Prostate gland (tissue), 2 donors: Measurements from ENCODE around the gene RNF225. TPM values are rescaled to one million over a fixed set of nuclear protein-coding genes. Genes with fewer than 3 reads are reported as not detected.

ENCODE experiments used
- DNase-seq: peaks from one replicate; pipeline ENCODE4 v3.0.0-alpha.2; 2019; ENCODE audit warnings: low spot score
- H3K27ac ChIP-seq, 2 donors: fragments of 200-600 bp; sonication (generic); 2 replicates each; pipeline ENCODE4 v1.5.1; 2017 to 2019
- H3K27me3 ChIP-seq: fragments of 200-600 bp; sonication (generic); replicated peaks from 2 replicates; pipeline ENCODE4 v1.5.1; 2019; ENCODE audit not compliant: insufficient read depth
- H3K36me3 ChIP-seq, 2 donors: fragments of 200-600 bp; sonication (generic); 1 replicate in 1 of 2; 2 replicates in 1 of 2; pipeline versions ENCODE4 v1.5.1 to v1.8.1; 2017 to 2019
- H3K4me1 ChIP-seq: fragments of 200-600 bp; sonication (generic); replicated peaks from 2 replicates; pipeline ENCODE4 v1.5.1; 2019
- H3K4me3 ChIP-seq, 2 donors: fragments of 200-600 bp; sonication (generic); 2 replicates each; pipeline ENCODE4 v1.5.1; 2017 to 2019
- H3K9me3 ChIP-seq: fragments of 200-600 bp; sonication (generic); 2 replicates; pipeline ENCODE4 v1.5.1; 2017
- CTCF ChIP-seq, 4 experiments: fragments of 200-600 bp in 2 of 4; fragments of 450-650 bp in 2 of 4; sonication (generic) in 2 of 4; IDR thresholded peaks; 1 replicate in 3 of 4; 2 replicates in 1 of 4; pipeline ENCODE4 v1.5.1; 2016 to 2019; ENCODE audit warnings: antibody characterized with exemption in 4 of 4, mild to moderate bottlenecking in 2 of 4, moderate library complexity in 2 of 4
- POLR2A ChIP-seq: fragments of 450-650 bp; IDR thresholded peaks from one replicate; pipeline ENCODE4 v1.6.1; 2016; ENCODE audit warnings: antibody characterized with exemption, mild to moderate bottlenecking
- POLR2AphosphoS5 ChIP-seq: sonication (generic); formaldehyde crosslinking; IDR thresholded peaks from one replicate; pipeline ENCODE4 v1.6.1; 2017; ENCODE audit warnings: antibody characterized with exemption
- WGBS: methylation state at CpG from one replicate; pipeline ENCODE4 v1.1.5; 2018; 5-methylcytosine and 5-hydroxymethylcytosine counted together
- intact Hi-C: fragments of 100-400 bp; cut with DNase I; formaldehyde crosslinking; loops from one replicate; pipeline ENCODE4 v1.14.2; 2022
- total RNA-seq, 2 donors: library from RNA; depleted of rRNA; stranded (reverse); fragments of >200 nt; gene quantifications; one replicate each; pipeline ENCODE4 v1.1.0, GENCODE V29; 2016

The RNF225 gene
- total RNA-seq, 2 donors from 2014 or later = 0.62 to 7.0 TPM

DNA sequence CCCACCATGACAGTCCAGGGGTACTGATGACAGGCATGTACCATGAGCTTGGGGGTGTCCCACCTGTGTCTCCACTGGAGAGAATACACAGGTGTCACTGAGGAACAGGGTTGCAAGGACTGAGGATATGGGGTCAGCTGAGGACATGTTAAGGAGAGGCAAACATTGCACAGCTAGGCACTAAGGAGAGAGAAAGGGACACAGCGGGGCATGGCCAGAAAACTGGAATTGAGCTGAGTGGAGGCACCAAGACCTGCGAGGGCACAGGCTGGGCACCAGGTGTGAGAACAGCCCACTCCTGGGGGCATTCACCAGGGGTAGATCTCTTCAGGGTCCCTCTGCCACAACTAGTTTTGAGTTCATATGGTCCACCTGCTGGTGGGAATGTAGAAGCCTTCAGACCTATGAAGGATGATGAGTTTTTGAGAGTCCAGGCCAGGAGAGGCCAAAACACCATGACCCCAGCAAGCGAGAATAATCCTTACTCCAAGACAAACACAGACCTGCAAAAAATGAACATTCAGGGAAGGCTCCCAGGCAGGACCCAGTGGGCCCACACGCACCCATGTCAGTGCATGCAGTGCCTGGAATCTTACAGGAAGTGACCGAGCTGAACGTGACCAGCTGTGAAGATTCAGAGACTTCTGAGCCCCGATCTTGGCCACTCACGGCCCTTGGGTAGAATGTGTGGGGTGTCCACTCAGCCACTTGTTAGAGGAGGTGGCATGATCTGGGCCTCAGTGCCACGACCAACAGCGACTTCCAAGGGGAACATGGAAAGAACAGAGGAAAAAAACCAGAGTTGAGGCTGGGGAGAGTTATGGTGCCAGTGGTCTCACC is 11.6 kb downstream of the RNF225 start:
- H3K9me3 ChIP-seq = no peaks in the 10 kb centered on the region
- H3K27me3 ChIP-seq = no peaks in the 10 kb centered on the region
- WGBS = 53% methylated on average over 10 of the region's 10 CpGs
- TF ChIP-seq CTCF (IDR thresholded peaks at IDR 0.05) = peak in 2 of 4 experiments; percentile 9 to 30
- no peak for TF ChIP-seq POLR2A
- peak overlapping the region; percentile 82 to 84 for H3K27ac ChIP-seq
- DNase-seq = no peak
- no peaks in the 10 kb centered on the region for H3K36me3 ChIP-seq
- intact Hi-C loops = no loop called here
- peak overlapping the region in 1 of 2 donors; percentile 93 for H3K4me3 ChIP-seq
- H3K4me1 ChIP-seq = peaks cover 7% of the 10 kb centered on the region

- Histone ChIP-seq H3K9me3 (no peaks in the 10 kb centered on the region), H3K27me3 (no peaks in the 10 kb centered on the region), H3K27ac (peak overlapping the region; percentile 82 to 84), H3K4me1 (peaks cover 7% of the 10 kb centered on the region), H3K4me3 (peak overlapping the region; percentile 93 to 98), H3K36me3 (no peaks in the 10 kb centered on the region)
- WGBS = 15% methylated on average over 22 of the region's 22 CpGs
- no peak for DNase-seq
- intact Hi-C loops = loop anchor here (2.0 kb wide), 1 partner anchor 33 kb away; the partner anchor contains the start of gene ZNF132
- TF ChIP-seq CTCF (IDR thresholded peaks at IDR 0.05) (no peak), POLR2A (no peak), POLR2AphosphoS5 (no peak)
These were observed 12.2 kb downstream of the RNF225 start for GRCh38 chr19:58407658-58408151.

GRCh38 chr19:58408152-58409009 is 12.9 kb downstream of the RNF225 start, which contains the start of gene ZNF584:
Gene ZNF584 (plus strand): TSS chr19:58408649. CDS start chr19:58409148, 499 bp downstream.
- intact Hi-C loops = loop anchor here (2.0 kb wide), 1 partner anchor 32 kb away; the partner anchor contains the start of gene ZNF132
- TF ChIP-seq CTCF (IDR thresholded peaks at IDR 0.05) (peak in 1 of 4 experiments; percentile 3), POLR2AphosphoS5 (peak; percentile 98), POLR2A (peak; percentile 88)
- DNase-seq = peak; percentile 94

GRCh38 chr19:58409010-58409790 is 13.7 kb downstream of the RNF225 start:
- WGBS = 6% methylated on average over 13 of the region's 34 CpGs
- H3K27ac ChIP-seq = peak overlapping the region; percentile 82 to 84
- intact Hi-C loops = loop anchor here (2.0 kb wide), 1 partner anchor 32 kb away; the partner anchor contains the start of gene ZNF132

More at GRCh38 chr19:58408152-58409009, 12.9 kb downstream of the RNF225 start, which contains the start of gene ZNF584:
- WGBS = under 1% methylated on average over 29 of the region's 100 CpGs
- peak within 1 kb of the TSS; percentile 93 to 98 for H3K4me3 ChIP-seq
- peak within 1 kb of the TSS; percentile 82 to 84 for H3K27ac ChIP-seq
- peaks cover 7% of the 10 kb centered on the region for H3K4me1 ChIP-seq
- H3K27me3 ChIP-seq = no peaks in the 10 kb centered on the region
- no peaks in the 10 kb centered on the region for H3K9me3 ChIP-seq
- no peaks in the 10 kb centered on the region for H3K36me3 ChIP-seq

More at GRCh38 chr19:58409010-58409790, 13.7 kb downstream of the RNF225 start:
- DNase-seq = no peak
- Histone ChIP-seq H3K27me3 (no peaks in the 10 kb centered on the region), H3K36me3 (no peaks in the 10 kb centered on the region), H3K4me1 (peaks cover 7% of the 10 kb centered on the region), H3K4me3 (peak overlapping the region; percentile 93 to 98), H3K9me3 (no peaks in the 10 kb centered on the region)
- TF ChIP-seq CTCF (IDR thresholded peaks at IDR 0.05) (no peak), POLR2AphosphoS5 (no peak), POLR2A (no peak)
